Thoracic aorta (tissue), 2 donors: ENCODE results near the gene TERF2IP. TPM values are rescaled to one million over a fixed set of nuclear protein-coding genes. Genes with fewer than 3 reads are reported as not detected.

Source experiments
- ATAC-seq: fragments of 150-250 bp; one replicate; pipeline ENCODE4 v1.8.0; 2017; ENCODE audit warnings: low read depth; ENCODE audit not compliant: insufficient number of reproducible peaks, low FRiP score
- DNase-seq: peaks from one replicate; pipeline ENCODE4 v3.0.0-alpha.2; 2020; ENCODE audit warnings: low spot score
- H3K27ac ChIP-seq, 2 donors: fragments of 200-600 bp; sonication (generic); 1 replicate in 1 of 2; 2 replicates in 1 of 2; pipeline ENCODE4 v1.5.1; 2016; ENCODE audit warnings: mild to moderate bottlenecking in 2 of 2, moderate library complexity in 2 of 2
- H3K27me3 ChIP-seq: fragments of 200-600 bp; sonication (generic); replicated peaks from 2 replicates; pipeline ENCODE4 v1.6.0; 2016; ENCODE audit warnings: mild to moderate bottlenecking; ENCODE audit not compliant: insufficient read depth
- H3K36me3 ChIP-seq: fragments of 200-600 bp; sonication (generic); one replicate; pipeline ENCODE4 v1.5.1; 2016
- H3K4me1 ChIP-seq, 2 donors: fragments of 200-600 bp; sonication (generic); 1 replicate in 1 of 2; 2 replicates in 1 of 2; pipeline versions ENCODE4 v1.5.1 to v1.6.0; 2016; ENCODE audit warnings: low read depth in 2 of 2, mild to moderate bottlenecking in 1 of 2; ENCODE audit not compliant: control insufficient read depth in 1 of 2
- H3K4me3 ChIP-seq: fragments of 200-600 bp; sonication (generic); 2 replicates; pipeline ENCODE4 v1.5.1; 2016; ENCODE audit warnings: mild to moderate bottlenecking
- H3K9me3 ChIP-seq: fragments of 200-600 bp; sonication (generic); 2 replicates; pipeline ENCODE4 v1.5.1; 2016
- total RNA-seq, 2 donors: library from RNA; depleted of rRNA; stranded (reverse); fragments of >200 nt; gene quantifications; one replicate each; pipeline versions ENCODE4 v1.1.0 to v1.2.3, GENCODE V29; 2016
- TF ChIP-seq, protein P1 (sequence below): fragments of 200-600 bp; sonication (generic); IDR thresholded peaks from one replicate; pipeline ENCODE4 v1.5.1; 2019; ENCODE audit warnings: antibody characterized with exemption

TERF2IP gene
- total RNA-seq, 2 donors from 2014 or later = 78.3 to 83.8 TPM

DNA sequence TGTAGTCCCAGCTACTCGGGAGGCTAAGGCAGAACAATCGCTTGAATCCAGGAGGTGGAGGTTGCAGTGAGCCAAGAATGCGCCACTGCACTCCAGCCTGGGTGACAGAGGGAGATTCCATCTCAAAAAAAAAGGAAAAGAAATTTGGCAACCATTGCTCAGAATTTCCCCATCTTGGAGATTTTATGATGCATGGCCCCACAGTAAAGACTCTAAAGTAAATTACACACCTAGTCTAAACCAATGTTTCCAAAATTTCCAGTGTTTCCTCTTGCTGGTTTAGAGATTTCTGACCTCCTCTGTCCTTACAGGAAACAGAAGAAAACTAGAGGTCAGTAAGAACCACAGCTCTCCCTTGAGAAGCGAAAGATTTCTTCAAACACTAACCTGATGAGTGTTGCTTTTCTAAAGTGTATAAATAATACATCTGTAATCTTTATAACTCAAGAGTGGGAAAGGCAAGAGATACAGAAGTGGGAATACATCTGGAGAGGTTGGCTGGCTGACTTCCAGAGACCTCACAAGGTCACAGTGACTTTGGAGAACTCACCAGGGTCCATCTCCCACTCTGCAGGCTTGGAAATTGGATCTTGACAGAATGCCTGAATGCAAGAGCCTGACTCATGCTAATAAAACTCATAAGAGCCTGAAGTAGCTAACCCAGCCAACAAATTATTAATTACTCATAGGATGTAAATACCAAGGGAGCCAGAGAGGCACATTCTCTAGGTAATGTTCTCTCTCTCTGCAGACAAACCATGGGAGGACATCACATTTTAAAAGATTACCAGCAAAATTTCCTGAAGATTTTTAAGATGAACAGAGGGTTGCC is 33.3 kb upstream of the TERF2IP start:
- H3K36me3 ChIP-seq = peaks cover 42% of the 10 kb centered on the region

GRCh38 chr16:75615619-75616018 is 32.0 kb upstream of the TERF2IP start:
- H3K27ac ChIP-seq = no peak overlapping the region
- no peaks in the 10 kb centered on the region for H3K27me3 ChIP-seq
- ATAC-seq (no peak), DNase-seq (no peak)
- no peaks in the 10 kb centered on the region for H3K9me3 ChIP-seq
- H3K4me1 ChIP-seq = peaks cover 0 to 5% of the 10 kb centered on the region in 2 donors
- no peak overlapping the region for H3K4me3 ChIP-seq
- peaks cover 45% of the 10 kb centered on the region for H3K36me3 ChIP-seq
- TF ChIP-seq, protein P1, sequence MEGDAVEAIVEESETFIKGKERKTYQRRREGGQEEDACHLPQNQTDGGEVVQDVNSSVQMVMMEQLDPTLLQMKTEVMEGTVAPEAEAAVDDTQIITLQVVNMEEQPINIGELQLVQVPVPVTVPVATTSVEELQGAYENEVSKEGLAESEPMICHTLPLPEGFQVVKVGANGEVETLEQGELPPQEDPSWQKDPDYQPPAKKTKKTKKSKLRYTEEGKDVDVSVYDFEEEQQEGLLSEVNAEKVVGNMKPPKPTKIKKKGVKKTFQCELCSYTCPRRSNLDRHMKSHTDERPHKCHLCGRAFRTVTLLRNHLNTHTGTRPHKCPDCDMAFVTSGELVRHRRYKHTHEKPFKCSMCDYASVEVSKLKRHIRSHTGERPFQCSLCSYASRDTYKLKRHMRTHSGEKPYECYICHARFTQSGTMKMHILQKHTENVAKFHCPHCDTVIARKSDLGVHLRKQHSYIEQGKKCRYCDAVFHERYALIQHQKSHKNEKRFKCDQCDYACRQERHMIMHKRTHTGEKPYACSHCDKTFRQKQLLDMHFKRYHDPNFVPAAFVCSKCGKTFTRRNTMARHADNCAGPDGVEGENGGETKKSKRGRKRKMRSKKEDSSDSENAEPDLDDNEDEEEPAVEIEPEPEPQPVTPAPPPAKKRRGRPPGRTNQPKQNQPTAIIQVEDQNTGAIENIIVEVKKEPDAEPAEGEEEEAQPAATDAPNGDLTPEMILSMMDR = no peak

More for the DNA sequence above, 33.3 kb upstream of the TERF2IP start:
- Histone ChIP-seq H3K27ac (no peak overlapping the region), H3K27me3 (no peaks in the 10 kb centered on the region), H3K9me3 (no peaks in the 10 kb centered on the region), H3K4me1 (no peaks in the 10 kb centered on the region), H3K4me3 (no peak overlapping the region)
- TF ChIP-seq, protein P1 = no peak
- DNase-seq (no peak), ATAC-seq (no peak)

DNA sequence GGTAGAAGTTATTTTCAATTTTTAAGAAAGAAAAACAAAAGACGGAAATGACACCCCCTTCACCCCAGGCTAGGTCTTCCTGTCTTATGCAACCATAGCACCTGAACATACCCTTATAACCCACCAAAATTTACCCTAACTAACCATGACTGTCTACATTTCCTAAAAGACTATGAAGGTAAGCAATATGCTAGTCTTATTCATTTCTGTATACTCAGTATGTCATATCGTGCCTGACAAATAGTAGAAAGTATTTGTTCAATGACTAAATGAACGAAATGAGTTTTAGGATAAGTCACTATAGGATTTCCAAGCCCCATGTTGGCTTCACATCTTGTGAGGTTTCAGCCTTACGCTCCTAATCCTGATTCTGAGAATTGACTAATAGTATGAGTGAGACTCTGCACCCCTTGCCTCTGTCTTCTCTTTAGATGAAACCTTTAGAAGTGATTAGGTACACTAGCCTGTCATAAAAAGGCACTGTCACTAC is 31.0 kb upstream of the TERF2IP start:
- Histone ChIP-seq H3K9me3 (no peaks in the 10 kb centered on the region), H3K36me3 (peaks cover 43% of the 10 kb centered on the region)

GRCh38 chr16:75617121-75617520 is 30.5 kb upstream of the TERF2IP start:
- Histone ChIP-seq H3K4me3 (no peak overlapping the region), H3K36me3 (peaks cover 37% of the 10 kb centered on the region), H3K4me1 (peaks cover 11 to 20% of the 10 kb centered on the region in 2 donors), H3K27me3 (no peaks in the 10 kb centered on the region), H3K9me3 (no peaks in the 10 kb centered on the region), H3K27ac (no peak overlapping the region)
- ATAC-seq (no peak), DNase-seq (no peak)
- TF ChIP-seq, protein P1 = no peak

More for the DNA sequence above, 31.0 kb upstream of the TERF2IP start:
- TF ChIP-seq, protein P1 = no peak
- Histone ChIP-seq H3K4me3 (no peak overlapping the region), H3K27ac (no peak overlapping the region), H3K27me3 (no peaks in the 10 kb centered on the region), H3K4me1 (peaks cover 6 to 14% of the 10 kb centered on the region in 2 donors)
- ATAC-seq (no peak), DNase-seq (no peak)

DNA sequence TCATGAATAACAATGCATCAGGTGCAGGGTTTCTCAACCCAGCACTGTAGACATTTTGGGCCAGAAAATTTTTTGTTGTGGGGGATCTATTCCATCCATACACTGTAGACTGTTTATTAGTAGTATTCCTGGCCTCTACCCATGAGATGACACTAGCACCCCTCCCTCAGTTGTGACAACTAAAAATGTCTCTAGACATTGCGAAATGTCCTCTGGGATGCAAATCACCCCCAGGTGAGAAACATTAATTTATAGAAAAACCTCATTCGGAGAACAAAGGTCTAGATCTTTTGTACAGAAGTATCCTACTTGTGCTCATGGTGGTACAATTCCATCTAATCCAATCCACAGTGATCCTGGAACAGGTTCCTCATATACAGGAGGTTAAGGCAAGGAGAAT is 28.8 kb upstream of the TERF2IP start:
- peaks cover 26% of the 10 kb centered on the region for H3K36me3 ChIP-seq

More for the DNA sequence above, 28.8 kb upstream of the TERF2IP start:
- no peak for ATAC-seq
- Histone ChIP-seq H3K4me3 (no peak overlapping the region), H3K27me3 (no peaks in the 10 kb centered on the region), H3K4me1 (peaks cover 13 to 25% of the 10 kb centered on the region in 2 donors), H3K9me3 (no peaks in the 10 kb centered on the region), H3K27ac (no peak overlapping the region)
- TF ChIP-seq, protein P1 = no peak
- no peak for DNase-seq
